ENCODE measurements around the gene GTPBP3.
"Not testable (repeated sequence)": the region's sequence is repeated elsewhere in the genome, so short reads cannot be mapped to it uniquely, and the experiment has no call there.

GTPBP3 gene

GRCh38 chr19:17336872-17337674 lies at the start of gene GTPBP3:
Gene GTPBP3, plus strand, starts transcription at chr19:17337553. Its CDS starts 59 bp downstream, at chr19:17337612.
- peak within 1 kb of the TSS; percentile 82 to 84 for H3K4me3 ChIP-seq (replicated peaks in 1 of 2; ENCODE audit: low read depth in 2 of 2, low read length in 2 of 2)

GRCh38 chr19:17289489-17289888 lies 47.9 kb upstream of the GTPBP3 start:
- H3K4me3 ChIP-seq (replicated peaks in 1 of 2; ENCODE audit: low read depth in 2 of 2, low read length in 2 of 2), result peak overlapping the region in 1 of 2 donors; percentile 17
- DNase-seq (ENCODE audit: low read depth in 2 of 2), result peak; percentile 93 to 96
- TF ChIP-seq CTCF (IDR thresholded peaks at IDR 0.05; ENCODE audit: low read depth, low read length), result no peak

More at GRCh38 chr19:17336872-17337674, at the start of gene GTPBP3:
- DNase-seq (ENCODE audit: low read depth in 2 of 2), result peak; percentile 99
- TF ChIP-seq CTCF (IDR thresholded peaks at IDR 0.05; ENCODE audit: low read depth, low read length), result no peak

- H3K4me3 ChIP-seq (replicated peaks in 1 of 2; ENCODE audit: low read depth in 2 of 2, low read length in 2 of 2), result peak overlapping the region; percentile 53 to 62
These were observed 44.9 kb upstream of the GTPBP3 start for GRCh38 chr19:17292301-17293074.

GRCh38 chr19:17293605-17294004 lies 43.7 kb upstream of the GTPBP3 start:
- TF ChIP-seq CTCF (IDR thresholded peaks at IDR 0.05; ENCODE audit: low read depth, low read length), result no peak
- no peak overlapping the region for H3K4me3 ChIP-seq (replicated peaks in 1 of 2; ENCODE audit: low read depth in 2 of 2, low read length in 2 of 2)
- no peak for DNase-seq (ENCODE audit: low read depth in 2 of 2)

More at GRCh38 chr19:17292301-17293074, 44.9 kb upstream of the GTPBP3 start:
- peak; percentile 92 for DNase-seq (ENCODE audit: low read depth in 2 of 2)
- peak; percentile 82 for TF ChIP-seq CTCF (IDR thresholded peaks at IDR 0.05; ENCODE audit: low read depth, low read length)

- no peak for TF ChIP-seq CTCF (IDR thresholded peaks at IDR 0.05; ENCODE audit: low read depth, low read length)
- DNase-seq (ENCODE audit: low read depth in 2 of 2), result peak in 1 of 2 donors; percentile 34
- H3K4me3 ChIP-seq (replicated peaks in 1 of 2; ENCODE audit: low read depth in 2 of 2, low read length in 2 of 2), result no peak overlapping the region
These were observed 43.1 kb upstream of the GTPBP3 start for GRCh38 chr19:17294051-17294891.

- DNase-seq (ENCODE audit: low read depth in 2 of 2); H3K4me3 ChIP-seq (replicated peaks in 1 of 2; ENCODE audit: low read depth in 2 of 2, low read length in 2 of 2): not testable (repeated sequence)
These were observed 41.8 kb upstream of the GTPBP3 start for GRCh38 chr19:17295551-17295950.
